C4-2B (cell line): ENCODE measurements around the gene GRIP1.

ENCODE experiments used
- H3K27ac ChIP-seq: fragments of 450-650 bp; 2 replicates; pipeline ENCODE4 v1.5.1; 2017
- ZFX ChIP-seq: fragments of 450-650 bp; IDR thresholded peaks from 2 replicates; pipeline ENCODE4 v1.6.1; 2017
- TF ChIP-seq, protein P1 (sequence below): fragments of 450-650 bp; conservative IDR thresholded peaks from 2 replicates; pipeline ENCODE4 v1.5.1; 2017; ENCODE audit warnings: mild to moderate bottlenecking

Gene GRIP1

DNA sequence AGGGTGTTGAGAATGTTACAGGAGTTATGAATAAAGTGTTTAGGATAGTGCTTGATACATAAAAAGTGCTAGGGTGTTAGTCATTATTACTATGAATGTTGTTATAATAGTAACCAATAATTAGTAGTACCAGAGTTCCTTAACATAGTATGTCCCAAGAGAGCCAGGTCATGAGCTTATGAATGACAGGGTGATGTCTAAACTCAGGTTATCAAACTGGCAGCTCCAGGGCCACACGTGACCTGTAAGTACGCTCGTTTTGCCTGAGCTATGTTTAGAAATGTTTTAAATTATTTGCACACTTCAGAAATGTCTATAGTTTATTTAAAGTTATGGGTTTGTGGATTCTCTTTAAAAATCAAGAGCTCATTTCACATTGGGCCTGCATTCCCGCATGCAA is 14.1 kb upstream of the GRIP1 start:
- H3K27ac ChIP-seq = no peak overlapping the region
- no peak for TF ChIP-seq ZFX
- TF ChIP-seq, protein P1, sequence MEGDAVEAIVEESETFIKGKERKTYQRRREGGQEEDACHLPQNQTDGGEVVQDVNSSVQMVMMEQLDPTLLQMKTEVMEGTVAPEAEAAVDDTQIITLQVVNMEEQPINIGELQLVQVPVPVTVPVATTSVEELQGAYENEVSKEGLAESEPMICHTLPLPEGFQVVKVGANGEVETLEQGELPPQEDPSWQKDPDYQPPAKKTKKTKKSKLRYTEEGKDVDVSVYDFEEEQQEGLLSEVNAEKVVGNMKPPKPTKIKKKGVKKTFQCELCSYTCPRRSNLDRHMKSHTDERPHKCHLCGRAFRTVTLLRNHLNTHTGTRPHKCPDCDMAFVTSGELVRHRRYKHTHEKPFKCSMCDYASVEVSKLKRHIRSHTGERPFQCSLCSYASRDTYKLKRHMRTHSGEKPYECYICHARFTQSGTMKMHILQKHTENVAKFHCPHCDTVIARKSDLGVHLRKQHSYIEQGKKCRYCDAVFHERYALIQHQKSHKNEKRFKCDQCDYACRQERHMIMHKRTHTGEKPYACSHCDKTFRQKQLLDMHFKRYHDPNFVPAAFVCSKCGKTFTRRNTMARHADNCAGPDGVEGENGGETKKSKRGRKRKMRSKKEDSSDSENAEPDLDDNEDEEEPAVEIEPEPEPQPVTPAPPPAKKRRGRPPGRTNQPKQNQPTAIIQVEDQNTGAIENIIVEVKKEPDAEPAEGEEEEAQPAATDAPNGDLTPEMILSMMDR = no peak

DNA sequence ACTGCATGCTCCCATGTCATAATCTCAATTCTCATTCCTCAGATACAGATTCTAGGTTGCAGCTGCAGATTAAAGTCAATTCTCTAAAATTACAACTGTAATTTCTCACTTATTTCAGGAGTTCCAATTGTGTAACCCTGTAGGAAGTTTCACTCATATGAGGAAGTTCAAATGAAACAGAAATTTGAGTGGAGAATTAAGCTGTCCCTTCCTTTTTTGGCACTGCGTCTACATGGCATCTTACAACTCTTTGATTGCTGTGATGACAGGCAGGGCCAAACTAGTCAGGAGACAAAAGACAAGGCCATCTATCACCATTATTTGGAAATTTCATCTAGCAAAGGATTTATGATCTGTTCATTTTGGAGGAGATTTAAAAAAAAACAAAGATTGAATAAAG is 13.3 kb upstream of the GRIP1 start:
- H3K27ac ChIP-seq = no peak overlapping the region
- no peak for TF ChIP-seq ZFX
- TF ChIP-seq, protein P1 = no peak

DNA sequence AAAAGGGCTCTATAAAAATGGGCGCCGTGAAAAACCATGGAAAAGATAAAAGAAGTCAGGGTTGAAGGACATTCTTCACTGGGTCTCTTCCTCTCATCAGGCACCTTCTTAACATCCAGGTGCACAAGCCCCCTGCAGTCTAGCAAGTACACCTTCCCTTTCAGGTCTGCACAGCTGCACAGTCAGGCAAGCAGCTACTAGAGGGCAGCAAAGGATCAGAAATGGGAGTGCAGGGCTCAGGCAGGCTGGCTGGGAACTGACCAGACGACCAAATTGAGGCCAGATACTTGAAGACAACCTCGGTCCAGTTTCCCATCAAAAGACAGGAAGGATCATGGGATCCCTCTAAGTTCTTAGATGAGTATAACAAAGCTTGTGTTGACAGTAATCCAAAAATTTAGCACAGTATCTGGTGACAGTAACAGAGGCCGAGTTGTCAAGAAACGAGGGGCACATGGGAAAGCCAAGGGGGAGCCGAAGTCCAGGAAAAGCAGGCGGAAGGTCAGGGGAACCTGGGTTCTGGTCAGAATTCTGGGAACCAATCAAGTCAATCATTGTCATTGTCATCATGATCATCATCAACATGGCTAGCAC is 10.1 kb upstream of the GRIP1 start:
- H3K27ac ChIP-seq = no peak overlapping the region
- no peak for TF ChIP-seq ZFX
- TF ChIP-seq, protein P1 = peak; percentile 68

DNA sequence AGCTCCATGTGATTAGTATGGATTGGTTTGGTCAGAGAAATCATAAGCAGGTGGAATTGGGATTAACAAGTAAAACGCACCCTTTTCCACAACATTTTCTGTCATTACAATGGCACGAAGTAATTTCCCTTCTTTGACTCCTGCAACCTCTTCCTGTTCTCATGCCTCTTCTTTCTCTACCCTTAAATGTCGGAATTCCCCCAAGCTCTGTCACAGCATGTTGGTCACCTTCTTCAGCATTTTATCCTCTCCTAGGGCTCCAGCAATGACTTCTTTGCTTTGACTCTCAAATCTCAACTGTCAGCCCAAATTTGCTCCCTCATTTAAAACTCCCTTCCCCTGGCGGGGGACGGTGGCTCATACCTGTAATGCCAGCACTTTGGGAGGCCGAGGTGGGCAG is 5.3 kb upstream of the GRIP1 start:
- TF ChIP-seq ZFX = no peak
- TF ChIP-seq, protein P1 = no peak
- H3K27ac ChIP-seq = no peak overlapping the region

DNA sequence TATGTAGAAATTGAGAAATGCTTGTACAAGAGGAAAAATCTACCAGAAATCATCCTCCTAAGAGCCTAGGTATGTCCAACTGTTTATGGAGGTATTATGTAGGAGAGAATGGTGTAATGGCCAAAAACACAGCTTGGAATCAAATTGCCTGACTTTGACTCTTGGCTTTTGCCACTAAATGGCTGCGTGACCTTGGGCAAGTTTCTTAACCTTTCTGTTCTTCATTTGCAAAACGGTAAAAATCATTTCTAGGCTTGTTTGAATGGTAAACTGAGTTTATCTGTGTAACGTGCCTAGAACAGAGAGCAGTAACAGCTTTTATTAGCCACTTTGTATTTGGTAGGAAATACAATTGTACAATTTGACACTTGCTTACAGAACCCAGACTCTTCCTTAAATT is 4.9 kb upstream of the GRIP1 start:
- TF ChIP-seq, protein P1 = no peak
- TF ChIP-seq ZFX = no peak
- no peak overlapping the region for H3K27ac ChIP-seq

DNA sequence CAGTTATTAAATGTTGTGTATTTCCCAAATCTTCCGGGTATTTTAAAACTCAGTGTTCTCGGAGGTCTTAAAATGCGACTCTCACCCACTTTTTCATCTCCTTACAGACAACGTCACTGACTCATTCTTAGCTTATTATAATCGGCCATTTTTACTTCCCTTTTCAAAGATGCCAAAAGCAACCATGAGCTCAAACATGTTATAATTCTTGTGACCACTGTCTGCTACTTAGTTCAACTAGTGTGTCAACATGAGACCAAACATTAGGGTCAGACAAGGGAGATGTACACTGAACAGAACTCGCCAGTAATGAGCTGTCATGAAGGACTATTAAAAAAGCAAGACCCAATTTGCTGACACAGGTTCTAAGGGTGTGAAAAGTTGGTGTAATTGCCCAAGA is 4.2 kb upstream of the GRIP1 start:
- H3K27ac ChIP-seq = no peak overlapping the region
- no peak for TF ChIP-seq ZFX
- TF ChIP-seq, protein P1 = no peak

DNA sequence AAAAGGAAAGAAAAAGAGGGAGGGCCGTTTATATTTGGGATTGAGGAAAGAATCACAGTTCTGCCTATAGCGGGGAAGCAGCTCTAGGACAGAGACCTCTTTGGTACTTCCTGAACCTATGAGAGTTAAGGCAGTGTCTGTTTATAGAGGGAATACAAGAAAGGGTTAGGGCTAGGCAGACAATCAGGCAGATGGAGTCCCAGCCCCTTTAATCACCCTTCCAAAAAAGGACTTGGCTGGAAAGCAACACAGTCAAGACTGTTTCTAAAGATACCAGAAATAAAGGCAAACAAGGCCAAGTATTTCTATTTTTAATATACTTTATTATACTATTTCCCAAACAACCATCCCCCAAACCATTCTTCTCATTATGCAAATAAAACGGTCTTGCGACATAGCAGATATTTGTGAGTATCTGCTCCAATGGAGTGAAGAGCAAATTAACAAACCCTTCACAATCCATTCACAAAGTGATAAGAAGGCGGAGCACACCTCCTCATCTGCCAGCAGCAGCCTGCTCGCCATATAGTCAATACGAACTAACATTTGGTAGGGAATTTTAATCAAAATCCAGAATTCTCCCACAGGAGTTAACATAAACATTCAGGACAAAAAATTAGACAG is 697 bp upstream of the GRIP1 start:
- no peak overlapping the region for H3K27ac ChIP-seq
- no peak for TF ChIP-seq ZFX
- TF ChIP-seq, protein P1 = no peak
